ENCODE measurements around the gene SEC16A.

The SEC16A gene, protein sequence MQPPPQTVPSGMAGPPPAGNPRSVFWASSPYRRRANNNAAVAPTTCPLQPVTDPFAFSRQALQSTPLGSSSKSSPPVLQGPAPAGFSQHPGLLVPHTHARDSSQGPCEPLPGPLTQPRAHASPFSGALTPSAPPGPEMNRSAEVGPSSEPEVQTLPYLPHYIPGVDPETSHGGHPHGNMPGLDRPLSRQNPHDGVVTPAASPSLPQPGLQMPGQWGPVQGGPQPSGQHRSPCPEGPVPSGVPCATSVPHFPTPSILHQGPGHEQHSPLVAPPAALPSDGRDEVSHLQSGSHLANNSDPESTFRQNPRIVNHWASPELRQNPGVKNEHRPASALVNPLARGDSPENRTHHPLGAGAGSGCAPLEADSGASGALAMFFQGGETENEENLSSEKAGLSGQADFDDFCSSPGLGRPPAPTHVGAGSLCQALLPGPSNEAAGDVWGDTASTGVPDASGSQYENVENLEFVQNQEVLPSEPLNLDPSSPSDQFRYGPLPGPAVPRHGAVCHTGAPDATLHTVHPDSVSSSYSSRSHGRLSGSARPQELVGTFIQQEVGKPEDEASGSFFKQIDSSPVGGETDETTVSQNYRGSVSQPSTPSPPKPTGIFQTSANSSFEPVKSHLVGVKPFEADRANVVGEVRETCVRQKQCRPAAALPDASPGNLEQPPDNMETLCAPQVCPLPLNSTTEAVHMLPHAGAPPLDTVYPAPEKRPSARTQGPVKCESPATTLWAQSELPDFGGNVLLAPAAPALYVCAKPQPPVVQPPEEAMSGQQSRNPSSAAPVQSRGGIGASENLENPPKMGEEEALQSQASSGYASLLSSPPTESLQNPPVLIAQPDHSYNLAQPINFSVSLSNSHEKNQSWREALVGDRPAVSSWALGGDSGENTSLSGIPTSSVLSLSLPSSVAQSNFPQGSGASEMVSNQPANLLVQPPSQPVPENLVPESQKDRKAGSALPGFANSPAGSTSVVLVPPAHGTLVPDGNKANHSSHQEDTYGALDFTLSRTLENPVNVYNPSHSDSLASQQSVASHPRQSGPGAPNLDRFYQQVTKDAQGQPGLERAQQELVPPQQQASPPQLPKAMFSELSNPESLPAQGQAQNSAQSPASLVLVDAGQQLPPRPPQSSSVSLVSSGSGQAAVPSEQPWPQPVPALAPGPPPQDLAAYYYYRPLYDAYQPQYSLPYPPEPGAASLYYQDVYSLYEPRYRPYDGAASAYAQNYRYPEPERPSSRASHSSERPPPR (N-terminal part only)

DNA sequence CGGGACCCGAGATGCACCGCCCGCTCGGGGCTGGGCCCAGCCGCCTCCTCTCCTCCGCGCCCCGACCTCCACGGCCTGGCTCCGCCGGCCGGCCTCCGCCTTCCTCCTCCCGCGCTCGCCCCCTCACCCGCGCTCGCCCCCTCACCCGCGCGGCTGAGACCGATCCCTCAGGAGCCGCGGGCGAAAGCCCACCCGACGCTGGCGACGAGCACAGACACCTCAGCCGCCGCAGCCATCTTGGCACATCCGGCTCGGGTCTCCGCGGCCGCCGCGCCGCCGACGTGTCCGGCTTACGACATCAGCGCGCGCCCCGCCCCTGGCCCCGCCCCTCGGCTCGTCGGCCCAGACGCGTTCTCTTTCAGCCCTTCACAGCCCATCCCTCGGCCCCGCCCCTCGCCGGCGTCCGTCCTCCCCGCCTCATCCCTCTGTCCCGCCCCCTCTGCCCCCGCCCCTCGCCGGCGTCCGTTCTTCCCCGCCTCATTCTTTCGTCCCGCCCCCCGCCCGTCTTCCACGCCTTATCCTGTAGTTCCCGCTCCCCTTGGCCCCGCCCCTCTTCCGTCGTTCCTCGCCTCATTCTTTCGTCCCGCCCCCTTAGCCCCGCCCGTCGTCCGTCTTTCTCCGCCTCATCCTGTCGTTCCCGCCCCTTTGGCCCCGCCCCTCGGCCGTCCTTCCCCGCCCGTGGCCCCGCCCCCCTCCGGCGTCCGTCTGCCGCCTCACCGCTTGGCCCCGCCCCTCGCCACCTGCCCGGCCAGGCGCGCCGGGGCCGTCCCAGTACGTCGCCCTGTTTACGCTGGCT, at the start of gene SEC16A:
Gene SEC16A (minus strand): TSS at position 248 of the 796 bp plus-strand sequence. CDS start 5,425 bp downstream, outside the sequence.
- DNase-seq (ENCODE audit: low spot score), result peak; percentile 92
- no peak for FAIRE-seq

DNA sequence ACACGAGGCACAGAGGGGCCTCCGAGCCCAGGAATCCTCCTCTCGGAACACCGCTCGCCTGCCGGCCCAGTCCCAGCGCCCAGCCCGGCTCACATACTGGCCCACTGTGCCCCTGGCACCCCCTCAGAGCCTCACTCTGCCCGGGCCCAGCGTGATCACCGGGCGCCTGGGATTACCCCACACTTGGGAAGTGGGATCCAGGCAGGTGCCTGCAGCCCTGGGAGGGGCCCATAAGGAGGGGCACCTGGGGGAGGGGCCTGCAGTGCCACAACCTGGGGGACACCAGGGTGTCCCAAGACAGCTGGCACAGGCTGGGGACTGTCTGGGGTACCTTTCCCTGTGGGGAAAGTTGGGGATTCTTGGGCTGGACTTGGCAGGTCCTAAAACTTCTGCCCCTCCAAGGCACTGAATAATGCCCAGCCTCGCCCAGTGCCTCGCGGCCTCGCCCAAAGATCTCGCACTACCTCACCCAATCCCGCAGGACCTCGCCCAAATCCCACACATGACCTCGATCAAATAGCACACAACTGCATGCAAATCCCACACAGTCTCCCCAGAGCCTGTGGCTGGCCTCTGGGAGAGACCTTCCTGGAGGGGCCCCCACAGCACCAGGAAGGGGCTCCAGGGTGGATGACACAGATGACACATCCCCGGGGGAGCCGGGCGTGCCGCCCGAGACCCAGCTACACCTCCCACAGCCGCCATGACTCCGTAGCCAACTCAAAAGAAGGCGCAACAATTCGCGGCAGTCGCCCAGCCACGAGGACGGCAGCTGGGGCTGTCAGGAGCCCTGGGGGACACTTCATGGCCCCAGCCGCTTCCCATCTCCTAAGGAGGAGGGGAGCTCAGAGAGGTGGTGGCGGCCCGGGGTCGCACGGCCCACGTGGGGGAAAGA, 49.3 kb upstream of the SEC16A start:
- FAIRE-seq (no peak), DNase-seq (ENCODE audit: low spot score) (no peak)

DNA sequence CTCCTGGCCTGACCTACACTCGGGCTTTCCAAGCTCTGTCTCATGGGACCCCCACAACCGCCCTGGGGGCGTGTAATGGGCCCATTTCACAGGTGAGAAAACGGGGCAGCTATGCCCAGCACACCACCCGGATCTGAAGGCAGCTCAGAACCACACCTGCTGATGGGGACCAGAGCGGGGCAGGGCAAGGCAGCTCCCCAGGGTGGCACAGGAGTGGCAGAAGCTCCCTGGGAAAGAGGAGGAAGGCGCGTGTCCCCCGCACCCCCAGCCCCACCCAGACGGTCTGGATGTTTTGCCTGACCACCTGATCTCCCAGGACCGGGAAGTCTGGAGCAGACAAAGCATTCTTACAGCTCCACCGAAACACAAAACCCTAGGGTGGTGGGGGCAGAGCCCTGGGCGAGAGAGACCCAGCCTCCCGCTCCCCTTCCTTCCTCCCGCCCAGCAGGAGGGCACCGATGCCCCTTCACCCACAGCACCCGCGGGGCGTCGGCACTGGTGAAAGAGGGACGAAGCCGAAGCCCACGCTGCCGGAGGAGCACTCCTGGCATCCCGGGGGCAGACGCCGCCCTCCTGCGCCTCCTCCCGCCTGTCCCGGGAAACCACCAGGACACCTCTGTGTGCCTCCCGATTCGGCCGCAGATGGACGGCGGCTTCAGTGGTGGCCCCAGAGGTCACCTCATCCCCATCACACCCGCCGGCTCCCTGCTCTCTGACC, 48.5 kb upstream of the SEC16A start:
- DNase-seq (ENCODE audit: low spot score), result no peak
- no peak for FAIRE-seq

DNA sequence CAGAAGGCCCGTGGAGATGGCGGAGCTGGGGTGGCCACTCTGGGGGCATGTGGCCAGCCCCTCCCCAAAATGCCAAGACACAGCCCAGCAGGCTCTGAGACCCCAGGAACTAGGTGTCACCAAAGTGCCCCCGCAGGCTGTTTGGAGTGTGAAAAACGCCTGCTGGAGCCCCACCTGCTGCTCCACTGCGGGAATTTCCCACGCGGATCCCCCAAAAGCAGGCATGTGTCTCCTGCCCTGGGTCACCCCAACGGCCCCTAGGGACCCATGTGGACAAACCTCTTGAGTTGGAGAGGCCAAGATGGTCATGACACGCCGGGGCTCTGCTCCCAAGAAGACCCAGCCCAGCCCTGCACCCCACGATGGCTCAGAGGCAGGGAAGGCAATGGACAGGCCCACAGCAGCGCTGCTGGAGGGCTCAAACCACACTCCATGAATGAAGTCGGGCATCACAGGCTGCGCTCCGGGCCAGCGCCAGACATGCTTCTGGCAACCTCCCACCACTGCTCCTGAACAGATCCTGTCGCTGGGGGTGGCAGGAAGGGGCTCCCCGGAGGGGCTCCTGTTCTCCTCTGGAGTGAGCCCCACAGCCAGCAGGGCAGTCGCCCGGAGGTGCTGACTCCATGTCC, 47.7 kb upstream of the SEC16A start:
- FAIRE-seq (no peak), DNase-seq (ENCODE audit: low spot score) (no peak)

DNA sequence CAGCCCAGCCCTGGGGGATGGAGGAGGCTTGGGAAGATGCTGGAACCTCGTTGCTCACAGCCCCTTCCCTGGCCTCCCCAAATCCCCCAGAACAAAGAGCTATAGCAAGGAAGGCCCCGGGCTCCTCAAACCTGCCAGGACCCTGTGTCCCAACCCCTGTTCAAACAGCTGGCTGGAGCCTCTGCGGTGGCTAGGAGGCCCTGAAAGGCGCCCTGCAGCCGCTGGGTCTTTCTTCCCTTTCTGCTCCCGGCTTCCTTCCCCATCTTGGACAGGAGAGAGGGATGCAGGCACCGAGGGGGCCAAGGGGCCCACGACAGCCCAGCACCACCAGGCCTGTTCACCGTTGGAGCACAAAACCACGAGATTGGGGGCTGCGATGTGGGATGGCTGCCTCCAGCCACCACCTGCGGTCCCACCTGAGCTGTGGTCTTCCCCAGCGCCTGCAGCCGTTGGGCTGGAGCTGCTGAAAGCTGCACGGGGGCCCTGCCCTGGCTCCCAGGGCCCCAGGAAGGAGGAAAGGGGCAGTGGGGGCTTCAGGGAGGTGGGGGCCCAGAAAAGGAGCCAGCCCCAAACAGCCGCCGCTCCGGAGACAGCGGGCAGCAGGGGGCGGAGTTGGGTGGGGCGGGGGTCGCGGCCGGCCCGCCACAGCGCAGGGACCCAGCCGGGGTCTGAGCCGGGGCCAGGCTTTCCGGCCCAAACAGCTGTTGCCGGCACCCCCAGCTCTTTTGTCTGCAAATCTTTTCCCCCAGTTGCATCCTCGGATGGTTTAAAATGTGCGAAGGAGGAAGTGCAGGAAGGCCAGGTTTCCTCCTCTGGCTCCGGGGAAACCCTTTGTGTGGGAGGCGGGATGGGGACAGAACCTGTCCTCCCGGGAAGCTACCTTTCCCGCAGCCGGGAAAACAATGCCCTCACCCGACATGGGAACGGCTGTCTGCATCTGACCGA, 46.9 kb upstream of the SEC16A start:
- DNase-seq (ENCODE audit: low spot score), result no peak

DNA sequence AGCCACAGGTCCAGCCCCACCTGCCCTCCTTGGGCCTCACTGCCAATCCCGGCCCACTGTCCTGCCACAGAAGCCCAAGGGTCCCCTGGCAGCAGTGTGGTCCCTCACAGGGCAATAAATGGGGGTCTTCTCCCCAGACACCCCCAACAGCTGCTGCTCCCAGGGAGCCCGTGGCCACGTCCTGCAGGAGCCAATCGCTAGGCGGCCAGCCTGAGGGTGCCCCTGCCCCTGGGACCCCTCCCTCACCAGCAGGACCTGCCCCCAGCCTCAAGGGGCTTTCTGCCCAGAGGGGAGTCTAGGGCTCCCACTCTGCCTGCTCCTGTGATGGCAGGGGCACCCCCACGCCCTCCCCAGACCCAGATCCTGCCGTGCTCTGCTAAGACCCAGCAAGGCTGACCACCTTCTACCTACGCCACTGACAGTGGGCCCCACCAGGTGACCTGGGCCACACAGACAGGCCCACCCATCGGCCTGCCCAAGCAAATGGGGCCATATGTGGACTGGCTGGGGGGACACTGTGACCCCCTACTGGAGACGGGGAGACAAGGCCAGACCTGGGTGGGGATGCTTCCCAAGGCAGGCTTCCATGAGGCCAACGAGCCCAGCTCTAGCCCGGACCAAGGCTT, 46.0 kb upstream of the SEC16A start:
- FAIRE-seq, result no peak

More for the DNA sequence above, 46.9 kb upstream of the SEC16A start:
- no peak for FAIRE-seq

DNA sequence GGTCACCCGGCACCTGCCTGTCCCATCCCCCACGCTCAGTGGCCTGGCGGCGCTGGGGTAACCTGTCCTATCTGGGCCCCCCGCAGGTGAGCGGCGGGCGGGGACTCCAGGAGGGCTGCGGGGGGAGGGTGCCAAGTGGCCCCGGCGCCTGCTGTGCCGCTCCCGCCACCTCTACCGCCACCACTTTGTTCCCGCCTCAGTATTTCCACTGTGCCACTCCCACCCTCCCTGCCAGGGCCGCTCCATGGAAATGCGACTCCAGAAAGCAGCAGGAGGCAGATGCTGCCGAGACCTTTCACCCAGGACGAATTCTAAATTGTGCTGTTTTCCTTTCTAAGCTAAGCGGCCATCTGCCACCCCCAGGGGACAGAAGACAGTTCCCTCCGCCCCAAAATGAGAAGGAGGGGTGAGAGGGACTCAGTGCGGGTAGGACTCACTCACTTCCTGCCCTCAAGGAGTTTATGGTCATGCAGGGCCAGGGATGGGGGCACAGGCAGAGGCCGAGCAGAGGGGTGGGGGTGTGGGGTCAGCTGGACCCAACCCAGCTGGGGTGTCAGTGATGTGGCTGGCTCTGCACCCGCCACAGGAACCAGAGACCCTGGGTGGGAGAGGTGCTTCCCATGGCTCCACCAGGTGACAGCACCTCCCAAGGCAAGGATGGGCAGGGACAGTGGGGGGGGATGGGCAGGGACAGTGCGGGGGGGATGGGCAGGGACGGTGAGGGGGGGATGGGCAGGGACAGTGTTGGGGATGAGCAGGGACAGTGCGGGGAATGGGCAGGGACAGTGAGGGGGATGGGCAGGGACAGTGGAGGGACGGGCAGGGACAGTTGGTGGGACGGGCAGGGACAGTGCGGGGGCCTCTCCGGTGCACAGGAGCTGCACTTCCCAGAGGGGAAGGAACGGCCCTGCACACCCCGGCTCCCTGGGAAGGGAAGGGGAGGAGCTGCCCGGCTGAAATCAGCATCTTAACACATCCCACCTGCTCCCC, 45.2 kb upstream of the SEC16A start:
- DNase-seq (ENCODE audit: low spot score) (no peak), FAIRE-seq (no peak)

More for the DNA sequence above, 46.0 kb upstream of the SEC16A start:
- DNase-seq (ENCODE audit: low spot score), result no peak

DNA sequence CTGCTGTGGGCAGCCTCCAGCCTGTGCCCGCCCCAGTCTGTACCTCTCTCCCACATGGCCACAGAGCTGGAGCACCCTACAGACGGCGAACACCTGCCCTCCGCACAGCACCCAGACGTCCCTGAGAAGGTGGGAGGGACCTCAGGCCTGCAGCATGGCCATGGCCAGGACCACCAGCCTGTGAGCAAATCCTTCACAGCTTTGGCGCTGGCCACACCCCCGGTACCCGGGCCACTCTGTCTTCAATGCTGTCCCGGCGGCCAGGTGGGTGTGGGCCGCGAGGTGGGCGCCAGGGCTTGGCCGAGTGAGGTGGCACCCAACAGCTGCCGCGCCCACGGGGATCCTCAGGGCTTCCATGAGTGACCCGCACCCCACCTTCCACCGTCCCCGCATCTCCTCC, 44.3 kb upstream of the SEC16A start:
- no peak for FAIRE-seq
- no peak for DNase-seq (ENCODE audit: low spot score)

DNA sequence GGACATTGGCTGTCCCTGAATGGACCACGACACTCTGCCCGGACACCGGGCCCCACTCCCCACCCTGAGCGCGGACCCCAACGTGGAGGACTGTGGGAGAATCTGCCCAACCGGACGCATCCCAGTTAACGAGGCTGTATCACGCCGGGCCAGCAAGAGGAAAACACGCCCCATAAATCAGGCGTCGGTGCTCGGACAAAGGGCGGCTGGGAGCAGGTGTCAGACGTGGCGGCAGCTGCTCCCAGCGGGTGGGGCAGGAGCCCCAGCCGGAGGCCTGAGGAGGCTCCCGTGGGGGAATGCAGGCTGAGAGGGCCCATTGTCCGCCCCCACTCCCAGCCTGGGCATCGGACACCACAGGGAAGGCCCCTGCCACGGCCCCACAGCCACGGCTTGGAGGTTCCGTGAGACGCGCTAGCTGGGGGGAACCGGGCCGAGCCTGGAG, 43.8 kb upstream of the SEC16A start:
- DNase-seq (ENCODE audit: low spot score) (no peak), FAIRE-seq (no peak)

DNA sequence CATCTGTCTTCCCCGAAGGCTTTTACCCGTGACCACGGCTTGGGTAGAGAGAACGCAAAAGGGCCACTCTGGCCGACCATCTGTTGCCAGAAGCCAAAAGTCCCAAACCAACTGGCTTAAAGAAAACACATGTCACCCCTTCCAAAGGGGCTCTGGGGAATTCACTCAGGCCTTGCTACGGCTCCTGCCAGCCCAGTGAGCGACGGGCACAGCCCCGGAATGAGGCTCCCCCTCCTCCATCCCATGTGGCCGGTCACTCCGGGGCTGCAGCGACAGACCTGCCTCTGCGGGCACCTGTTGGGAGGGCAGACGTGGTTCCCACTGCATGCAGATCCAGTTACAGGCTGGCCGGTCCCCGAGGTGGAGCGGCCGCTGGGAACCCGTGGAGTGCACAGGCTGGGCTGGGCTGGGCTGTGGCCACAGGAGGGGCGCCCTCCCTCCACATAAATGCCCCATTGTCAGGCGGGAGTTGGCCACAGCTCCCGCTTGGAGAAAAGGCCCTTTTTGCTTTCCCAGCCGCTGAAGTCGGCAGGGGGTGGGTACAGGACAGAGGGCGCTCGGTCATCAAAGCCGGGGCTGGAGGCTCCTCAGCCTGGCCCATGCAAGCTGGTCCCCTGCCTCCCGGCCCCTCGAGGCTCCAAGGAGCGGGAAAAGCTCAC, 43.1 kb upstream of the SEC16A start:
- FAIRE-seq (no peak), DNase-seq (ENCODE audit: low spot score) (no peak)

DNA sequence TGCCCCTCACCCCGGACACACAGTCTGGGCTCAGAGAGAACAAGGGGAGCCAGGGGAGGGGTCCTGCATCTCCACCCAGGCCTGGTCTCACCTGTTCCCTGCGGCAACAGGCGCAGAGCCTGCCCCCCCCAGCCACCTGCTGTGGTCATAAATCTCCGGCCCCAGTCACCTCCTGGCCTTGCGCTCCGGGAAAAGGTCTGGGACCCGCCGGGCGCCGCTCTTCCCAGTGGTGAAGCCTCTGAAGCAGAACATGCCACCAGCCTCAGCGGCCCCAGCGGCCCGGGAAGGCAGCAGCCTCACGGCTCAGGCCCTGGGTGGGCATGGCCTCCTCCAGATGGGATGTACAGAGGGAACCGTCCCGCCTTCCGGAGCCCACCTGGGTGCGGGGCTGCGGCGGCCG, 42.4 kb upstream of the SEC16A start:
- no peak for DNase-seq (ENCODE audit: low spot score)
- no peak for FAIRE-seq

DNA sequence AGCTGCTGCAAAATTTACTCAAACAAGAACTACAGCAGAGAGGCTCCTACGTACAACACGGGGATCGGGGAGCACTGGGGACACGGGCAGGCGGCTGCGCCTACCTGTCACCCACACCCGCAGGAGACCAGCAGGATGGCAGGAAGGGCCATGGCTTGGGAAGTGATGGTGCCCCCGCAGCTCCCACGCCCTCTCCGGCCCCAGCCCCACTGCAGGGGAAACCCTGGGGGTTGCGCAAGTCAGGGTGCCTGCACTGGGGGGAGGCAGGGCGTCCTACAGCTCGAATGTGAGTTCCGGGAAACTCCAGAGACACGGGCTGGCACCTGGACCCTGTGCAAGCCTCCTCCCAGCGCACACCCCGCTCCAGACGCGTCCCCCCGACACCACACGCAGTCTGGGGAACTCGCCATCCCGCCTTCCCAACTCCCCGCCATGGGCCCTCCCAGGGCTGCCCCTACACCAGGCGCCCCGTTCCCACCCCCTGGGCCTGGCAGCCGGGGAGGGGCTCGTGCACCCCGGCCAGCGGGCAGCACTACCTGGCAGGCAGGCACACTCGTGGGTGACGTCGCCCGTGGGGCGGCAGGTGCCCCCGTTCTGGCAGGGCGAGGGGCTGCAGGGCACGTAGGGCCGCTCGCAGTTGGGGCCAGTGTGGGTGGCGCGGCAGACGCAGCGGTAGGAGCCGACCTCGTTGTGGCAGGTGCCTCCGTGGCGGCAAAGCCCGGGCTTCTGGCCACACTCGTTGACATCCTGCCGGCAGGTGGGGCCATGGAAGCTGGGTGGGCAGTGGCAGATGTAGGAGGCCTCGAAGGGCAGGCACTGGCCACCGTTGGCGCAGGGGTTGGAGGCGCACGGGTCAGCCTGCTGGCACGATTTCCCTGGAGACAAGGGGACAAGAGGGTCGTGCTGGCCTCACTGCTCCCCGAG, 39.7 kb upstream of the SEC16A start:
- DNase-seq (ENCODE audit: low spot score) (no peak), FAIRE-seq (no peak)

DNA sequence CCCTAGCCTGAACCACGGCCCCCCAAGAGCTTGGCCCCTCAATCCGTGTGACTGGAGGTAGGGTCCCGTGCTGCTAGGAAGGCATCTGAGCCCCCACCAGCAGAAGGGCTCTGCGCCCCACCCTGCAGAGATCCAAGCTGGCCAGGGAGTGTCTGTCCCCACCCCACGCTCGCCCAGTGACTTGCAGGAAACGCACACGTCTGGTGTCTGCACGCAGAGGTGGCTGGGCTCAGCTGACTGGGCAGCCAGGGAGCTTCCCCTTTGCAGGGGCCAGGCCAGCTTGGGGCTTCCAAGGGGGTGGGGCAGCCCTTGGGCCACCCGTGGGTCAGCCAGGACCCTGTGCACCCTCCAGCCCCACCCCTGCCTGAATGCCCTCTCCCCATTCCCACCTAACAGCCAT, 38.7 kb upstream of the SEC16A start:
- FAIRE-seq (no peak), DNase-seq (ENCODE audit: low spot score) (no peak)

DNA sequence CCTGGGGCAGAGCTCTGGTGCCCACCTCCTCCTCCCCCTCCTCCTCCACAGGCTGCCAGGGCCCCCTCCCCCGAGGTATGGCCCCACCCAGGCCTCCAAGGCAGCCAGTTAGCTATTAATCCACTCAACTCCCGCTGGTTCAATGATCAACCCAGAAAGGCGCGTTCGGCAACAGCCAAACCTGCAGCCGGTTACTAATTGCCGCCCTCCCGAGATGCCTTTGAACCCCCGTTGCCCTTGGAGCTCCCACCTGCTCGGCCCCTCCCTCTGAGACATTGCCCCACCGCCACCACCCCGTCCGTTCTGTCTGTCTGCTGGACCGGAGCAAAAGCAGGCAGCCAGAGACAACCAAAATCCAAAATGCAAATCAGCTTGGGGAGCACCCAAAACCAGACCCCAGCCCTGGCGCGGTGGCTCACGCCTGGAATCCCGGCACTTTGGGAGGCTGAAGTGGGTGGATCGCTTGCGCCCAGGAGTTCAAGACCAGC, 37.3 kb upstream of the SEC16A start:
- DNase-seq (ENCODE audit: low spot score) (peak; percentile 63), FAIRE-seq (peak; percentile 88)

Data from RCC 7860 (cell line).